ENCODE data around the gene CHRNA3. TPM values are rescaled to one million over a fixed set of nuclear protein-coding genes. Genes with fewer than 3 reads are reported as not detected.

Gene CHRNA3
- polyA plus RNA-seq (ENCODE audit: insufficient read length) = 0.29 TPM

- no peak for DNase-seq (ENCODE audit: low read depth)
Observed at GRCh38 chr15:78620527-78621421, at the start of gene CHRNA3. Gene CHRNA3, minus strand, starts transcription at chr15:78620996. Its CDS starts 202 bp downstream, at chr15:78620794.

- no peak for DNase-seq (ENCODE audit: low read depth)
Observed at GRCh38 chr15:78668987-78669386, 48.2 kb upstream of the CHRNA3 start.

- DNase-seq (ENCODE audit: low read depth) = no peak
Observed at GRCh38 chr15:78667578-78668236, 46.9 kb upstream of the CHRNA3 start.

- DNase-seq (ENCODE audit: low read depth) = no peak
Observed at GRCh38 chr15:78666010-78666409, 45.2 kb upstream of the CHRNA3 start.

- DNase-seq (ENCODE audit: low read depth) = no peak
Observed at GRCh38 chr15:78663703-78664102, 42.9 kb upstream of the CHRNA3 start.

DNA sequence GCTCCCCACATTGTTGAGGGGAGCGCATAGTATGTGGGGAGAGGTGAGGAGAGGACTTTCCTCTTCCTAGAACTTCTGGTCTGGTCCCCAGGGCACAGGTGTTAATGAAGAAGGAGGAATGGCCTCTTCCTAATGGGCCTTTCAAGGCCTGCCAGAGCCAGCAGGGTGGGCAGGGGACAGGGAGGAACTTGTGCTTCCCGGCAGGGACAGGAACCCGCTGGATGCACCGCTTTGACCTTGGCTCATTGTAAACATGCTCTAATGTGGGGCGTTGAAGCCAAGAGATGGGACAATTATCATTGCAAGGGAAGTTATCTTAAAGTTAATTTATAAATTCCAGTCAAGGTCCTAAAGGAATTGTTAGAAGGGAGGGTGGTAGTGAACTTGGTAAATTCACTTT lies 41.2 kb upstream of the CHRNA3 start:
- no peak for DNase-seq (ENCODE audit: low read depth)

- DNase-seq (ENCODE audit: low read depth) = no peak
Observed at GRCh38 chr15:78661001-78661400, 40.2 kb upstream of the CHRNA3 start.

- no peak for DNase-seq (ENCODE audit: low read depth)
Observed at GRCh38 chr15:78660584-78660983, 39.8 kb upstream of the CHRNA3 start.

DNA sequence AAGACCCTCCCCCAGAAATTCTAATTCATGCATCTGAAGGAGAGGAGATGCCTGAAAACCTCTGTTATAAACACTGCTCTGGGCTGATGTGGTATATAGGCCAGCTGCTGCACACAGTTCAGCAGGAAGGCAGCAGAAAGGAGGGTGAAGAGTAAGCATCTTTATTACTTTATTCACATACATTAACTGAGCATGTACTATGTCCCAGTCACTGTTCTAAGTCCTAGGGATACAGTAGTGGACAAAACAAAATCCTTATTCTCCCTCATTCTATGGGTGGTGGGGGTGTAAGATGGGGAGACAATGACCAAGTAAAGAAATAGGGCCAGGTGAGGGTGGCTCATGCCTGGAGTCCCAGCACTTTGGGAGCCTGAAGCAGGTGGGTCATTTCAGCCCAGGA lies 38.0 kb upstream of the CHRNA3 start:
- no peak for DNase-seq (ENCODE audit: low read depth)

DNA sequence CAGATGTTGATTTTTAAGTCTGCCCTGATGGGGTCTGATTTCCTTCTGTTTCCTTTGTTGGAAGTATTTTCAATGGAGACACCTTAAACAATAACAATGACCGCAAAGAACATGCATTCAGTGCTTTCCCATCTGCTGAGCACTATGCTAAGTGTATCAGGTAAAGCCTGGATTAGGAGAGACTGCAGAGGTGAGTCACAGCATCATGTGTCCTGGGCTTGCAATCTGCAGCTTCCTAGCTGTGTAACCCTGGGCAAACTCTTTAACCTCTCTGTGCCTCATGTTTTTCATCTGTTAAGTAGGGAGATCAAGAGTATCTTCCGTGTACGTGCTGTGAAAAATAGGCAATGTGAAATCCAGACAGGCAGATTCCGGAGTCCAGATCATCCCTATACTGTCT lies 33.5 kb upstream of the CHRNA3 start:
- DNase-seq (ENCODE audit: low read depth) = no peak

GRCh38 chr15:78651930-78652615 lies 31.3 kb upstream of the CHRNA3 start:
- DNase-seq (ENCODE audit: low read depth) = no peak

DNA sequence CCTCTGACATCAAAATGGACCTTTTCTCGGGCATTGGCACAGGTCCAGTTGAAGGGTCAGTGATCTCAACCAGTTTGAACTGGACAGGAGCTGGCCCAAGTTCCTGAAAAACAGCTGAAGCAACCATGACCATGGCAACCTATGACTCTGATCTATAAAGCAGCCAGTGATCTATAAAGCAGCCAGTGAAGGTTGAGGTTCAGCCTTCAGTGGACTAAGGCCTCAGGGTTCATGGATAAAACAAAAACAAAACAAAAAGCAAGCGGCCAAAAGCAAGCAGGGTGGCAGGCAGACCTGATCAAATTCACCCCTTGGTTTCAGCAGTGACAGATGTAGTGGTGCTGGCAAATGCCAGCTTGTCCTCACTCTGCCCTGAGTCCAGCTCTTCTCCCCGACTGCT lies 30.2 kb upstream of the CHRNA3 start:
- no peak for DNase-seq (ENCODE audit: low read depth)

- no peak for DNase-seq (ENCODE audit: low read depth)
Observed at GRCh38 chr15:78650022-78650421, 29.2 kb upstream of the CHRNA3 start.

DNA sequence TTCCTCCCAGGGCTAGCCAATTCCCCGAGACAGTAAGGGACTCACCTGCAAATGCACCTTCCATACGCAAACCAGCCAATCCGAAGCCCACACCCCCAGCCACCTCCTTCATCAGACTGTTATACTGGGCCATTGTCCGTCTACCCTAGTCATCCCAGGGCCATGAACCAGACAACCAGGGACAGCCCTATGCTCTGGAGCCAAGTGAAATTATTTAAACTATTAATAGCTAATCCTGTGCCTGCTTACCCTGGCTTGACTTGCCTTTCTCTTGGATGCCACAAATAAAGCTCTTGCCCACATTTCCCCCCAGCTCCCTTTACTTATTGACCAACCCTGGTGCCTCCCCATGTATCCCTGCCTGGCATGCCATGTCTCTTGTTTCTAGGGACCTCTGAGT lies 24.2 kb upstream of the CHRNA3 start:
- no peak for DNase-seq (ENCODE audit: low read depth)

- no peak for DNase-seq (ENCODE audit: low read depth)
Observed at GRCh38 chr15:78642331-78642730, 21.5 kb upstream of the CHRNA3 start.

GRCh38 chr15:78641749-78642275 lies 21.0 kb upstream of the CHRNA3 start:
- DNase-seq (ENCODE audit: low read depth) = no peak

GRCh38 chr15:78641102-78641748 lies 20.4 kb upstream of the CHRNA3 start, which contains the start of gene CHRNB4:
Gene CHRNB4, minus strand, starts transcription at chr15:78641210. Its CDS starts 77 bp downstream, at chr15:78641133.
- no peak for DNase-seq (ENCODE audit: low read depth)

DNA sequence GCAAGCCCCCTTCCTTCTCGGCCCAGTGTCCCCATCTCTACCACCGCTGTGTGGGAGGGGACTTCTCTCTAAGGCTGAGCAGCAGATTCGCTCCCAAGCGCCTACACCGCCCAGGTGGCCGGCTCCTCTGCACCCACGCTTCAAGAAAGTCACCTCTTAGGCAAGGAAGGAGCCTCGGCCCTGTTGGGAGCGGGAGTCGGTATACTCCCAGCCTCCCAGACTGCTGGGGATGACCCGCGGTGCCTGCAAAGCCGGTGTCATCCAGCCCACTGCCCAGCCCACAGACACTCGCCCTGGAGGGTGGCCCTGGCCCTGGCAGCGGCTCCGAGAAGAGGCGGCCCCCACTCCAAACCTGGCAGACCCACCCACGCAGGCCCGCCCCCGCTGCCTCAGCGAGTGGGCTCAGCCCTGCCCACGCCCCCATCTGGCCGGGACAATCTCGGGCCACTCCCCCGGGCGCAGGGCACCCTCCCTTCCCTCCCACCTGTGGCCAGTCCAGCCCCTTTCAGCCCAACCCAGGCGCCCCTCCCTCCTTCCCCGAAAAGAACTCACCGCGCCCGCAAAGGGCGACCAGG lies 19.8 kb upstream of the CHRNA3 start:
- no peak for DNase-seq (ENCODE audit: low read depth)

GRCh38 chr15:78638658-78639314 lies 18.0 kb upstream of the CHRNA3 start:
- no peak for DNase-seq (ENCODE audit: low read depth)

- DNase-seq (ENCODE audit: low read depth) = no peak
Observed at GRCh38 chr15:78637776-78638435, 17.1 kb upstream of the CHRNA3 start.
